Measurements from ENCODE around the gene AHCYL1.

The AHCYL1 gene

DNA sequence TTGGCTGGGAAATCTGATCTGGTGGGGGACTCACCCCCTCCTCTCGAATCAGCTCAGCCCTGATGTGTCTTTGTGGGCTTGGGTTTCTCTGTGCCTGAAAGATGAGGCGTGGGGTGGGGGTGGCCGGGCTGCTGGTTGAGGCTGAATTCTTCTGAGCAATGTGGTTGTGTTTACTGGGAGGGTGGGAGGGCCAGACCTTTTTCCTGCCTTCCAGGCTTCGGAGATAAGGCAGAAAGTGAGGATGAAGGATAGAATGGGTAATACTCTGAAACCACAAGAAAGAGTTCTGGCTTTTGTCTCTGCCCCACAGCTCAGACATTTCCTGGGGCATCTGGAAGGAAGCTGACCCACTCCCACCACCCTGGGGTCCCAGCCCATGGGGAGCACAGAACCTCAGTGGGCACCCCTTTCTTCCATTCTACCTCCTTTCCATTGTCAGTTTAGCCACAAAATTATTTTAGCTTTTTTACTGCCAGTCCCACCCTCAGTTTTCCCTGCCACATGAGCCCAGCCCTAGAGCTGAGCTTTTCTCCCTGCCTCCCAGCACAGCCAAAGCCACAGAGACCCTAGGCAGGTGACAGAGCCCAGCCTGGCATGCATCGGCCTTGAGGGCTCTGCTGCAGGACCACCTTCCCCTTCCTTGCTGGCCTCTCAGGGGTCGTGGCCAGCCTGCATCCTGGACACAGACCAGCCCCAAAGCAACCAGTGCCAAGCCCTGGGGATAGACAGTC lies 74.7 kb downstream of the AHCYL1 start:
- FAIRE-seq (no peak), DNase-seq (ENCODE audit: insufficient read length, low spot score) (no peak)

DNA sequence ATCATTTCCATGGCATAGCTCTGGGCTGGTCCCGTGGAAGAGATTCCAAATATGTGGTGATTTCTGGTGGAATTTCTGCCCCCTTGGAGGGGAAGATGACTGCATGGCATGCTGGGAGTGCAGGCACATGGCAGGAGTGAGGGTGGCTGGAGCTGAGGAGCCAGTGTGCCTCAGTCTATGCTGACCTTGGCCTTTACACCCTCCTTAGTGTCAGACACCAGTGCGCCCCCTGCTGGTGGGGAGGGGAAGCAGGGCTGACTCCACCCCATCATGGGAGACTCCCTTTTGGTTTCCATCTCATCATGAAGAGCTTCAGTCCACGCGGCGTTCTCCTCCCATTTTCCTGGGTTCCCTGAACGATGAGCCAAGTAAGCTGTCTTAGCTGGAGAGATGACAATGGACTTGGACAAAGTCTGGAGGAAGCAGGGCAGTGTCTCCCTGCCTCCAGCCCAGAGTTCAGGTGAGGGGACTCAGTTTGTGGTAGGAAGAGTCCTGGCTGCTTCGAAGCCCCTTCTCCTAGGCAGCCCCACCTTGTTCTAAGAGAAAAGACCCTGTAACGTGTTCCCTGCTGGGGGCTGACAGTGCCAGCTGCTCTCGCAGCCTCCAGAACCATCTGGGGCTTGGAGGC lies 75.6 kb downstream of the AHCYL1 start:
- FAIRE-seq (no peak), DNase-seq (ENCODE audit: insufficient read length, low spot score) (no peak)

DNA sequence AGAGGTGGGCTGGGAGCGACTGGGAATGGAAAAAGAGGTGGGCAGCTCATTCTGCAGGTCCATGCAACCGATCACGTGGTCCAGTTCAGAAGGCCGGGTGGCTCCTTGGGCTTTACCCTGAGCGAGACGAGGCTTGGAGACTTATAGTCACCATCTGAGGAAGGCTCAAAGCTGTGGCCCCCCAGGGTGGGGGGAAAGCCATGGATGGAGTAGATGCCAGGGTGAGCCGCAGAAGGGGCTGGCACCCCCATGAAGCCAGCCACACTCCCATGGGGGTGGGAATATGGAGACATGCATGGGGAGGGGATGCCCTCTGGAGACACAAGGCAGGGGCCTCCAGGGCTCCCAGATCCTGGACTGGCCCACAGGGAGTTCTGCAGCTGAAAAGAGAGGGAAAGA lies 76.1 kb downstream of the AHCYL1 start:
- DNase-seq (ENCODE audit: insufficient read length, low spot score) = no peak
- no peak for FAIRE-seq

DNA sequence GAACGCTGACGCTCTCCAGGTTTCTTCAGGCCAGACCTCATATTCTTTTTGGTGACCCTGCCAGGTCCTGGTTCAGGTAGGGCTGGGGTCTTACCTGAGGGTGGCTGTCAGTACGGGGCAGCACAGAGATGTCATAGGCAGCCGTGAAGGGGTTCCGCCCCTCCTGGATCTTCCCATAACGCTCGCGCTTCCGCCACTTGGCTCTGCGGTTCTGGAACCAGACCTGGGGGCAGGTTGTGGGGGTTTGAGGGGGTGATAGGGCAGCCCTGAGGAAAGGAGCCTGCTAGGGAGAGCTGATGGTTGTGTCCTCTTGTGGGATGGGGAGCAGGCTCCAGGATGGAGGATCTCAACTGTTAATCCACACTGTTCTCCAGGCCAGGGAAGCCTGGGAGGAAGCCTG lies 76.8 kb downstream of the AHCYL1 start:
- FAIRE-seq (no peak), DNase-seq (ENCODE audit: insufficient read length, low spot score) (no peak)

DNA sequence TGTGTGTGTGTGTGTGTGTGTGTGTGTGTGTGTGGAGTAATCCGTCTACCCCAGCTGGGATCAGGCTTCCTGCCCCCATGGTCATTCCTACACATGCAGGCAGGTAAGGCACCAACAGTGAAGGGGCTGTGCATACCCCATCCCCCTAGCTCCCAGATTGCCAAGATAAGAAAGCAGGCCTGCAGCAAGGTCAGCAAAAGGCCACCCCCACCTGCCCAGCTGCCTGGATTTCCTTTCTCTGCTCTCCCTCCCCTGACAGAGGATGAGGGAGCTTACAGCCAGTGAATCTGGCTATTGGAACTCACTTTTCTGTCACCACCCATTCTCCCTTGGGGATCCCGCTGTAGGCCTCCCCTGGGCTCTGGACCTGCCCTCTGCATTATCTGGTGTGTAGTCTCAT lies 78.0 kb downstream of the AHCYL1 start:
- FAIRE-seq (no peak), DNase-seq (ENCODE audit: insufficient read length, low spot score) (no peak)

DNA sequence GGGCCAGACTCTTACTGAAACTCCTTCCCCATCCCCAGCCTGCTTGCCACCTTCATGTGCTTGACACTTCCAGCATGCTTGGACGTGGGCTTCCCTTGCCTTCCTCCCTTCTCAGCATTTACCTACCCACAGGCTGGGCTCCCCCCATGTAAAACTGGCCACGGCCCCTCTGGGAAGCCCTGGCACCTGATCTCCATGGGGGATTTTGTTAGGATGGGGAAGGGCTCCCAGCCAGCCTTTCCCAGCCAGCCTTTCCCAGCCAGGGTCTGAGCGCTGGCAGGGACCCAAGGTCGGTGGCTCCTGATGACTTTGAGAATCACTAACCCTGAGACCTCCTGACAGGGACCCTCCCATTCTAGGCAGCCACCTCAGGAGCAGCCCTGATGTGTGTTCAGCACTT lies 79.2 kb downstream of the AHCYL1 start:
- FAIRE-seq (no peak), DNase-seq (ENCODE audit: insufficient read length, low spot score) (no peak)

DNA sequence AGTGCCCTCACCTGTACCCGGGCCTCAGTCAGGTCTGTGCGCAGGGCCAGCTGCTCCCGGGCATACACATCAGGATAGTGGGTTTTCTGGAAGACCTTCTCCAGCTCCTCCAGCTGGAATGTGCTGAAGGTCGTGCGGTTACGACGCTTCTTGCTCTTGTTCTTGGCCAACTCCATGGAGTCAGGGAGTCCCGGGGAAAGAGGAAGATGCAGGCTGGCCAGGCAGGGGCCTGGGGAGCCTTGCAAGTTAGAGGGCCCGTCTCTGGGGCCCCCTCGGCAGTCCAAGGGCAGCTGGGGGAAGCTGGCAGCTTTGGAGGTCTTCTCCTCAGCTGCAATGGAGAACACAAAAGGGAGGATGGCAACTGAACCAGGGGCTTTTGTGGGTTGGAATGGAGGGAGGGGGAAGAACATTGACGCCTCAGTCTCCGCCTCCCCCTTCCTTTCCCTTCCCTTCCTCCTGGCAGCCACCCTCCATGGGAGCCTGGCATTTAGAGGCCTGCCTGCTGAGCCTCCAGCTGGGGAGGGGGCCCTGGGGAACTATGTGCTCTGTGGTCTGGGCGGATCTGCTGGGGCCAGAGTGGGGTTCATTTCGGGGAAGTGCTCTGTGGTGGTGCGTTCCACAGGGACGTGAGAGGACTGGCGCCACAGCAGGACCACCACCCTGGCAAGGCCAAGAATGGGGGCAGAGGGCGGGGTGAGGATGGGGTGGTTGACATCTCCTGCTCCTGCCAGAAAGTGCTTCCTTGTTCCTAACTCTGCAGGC lies 80.2 kb downstream of the AHCYL1 start:
- DNase-seq (ENCODE audit: insufficient read length, low spot score) (no peak), FAIRE-seq (no peak)

DNA sequence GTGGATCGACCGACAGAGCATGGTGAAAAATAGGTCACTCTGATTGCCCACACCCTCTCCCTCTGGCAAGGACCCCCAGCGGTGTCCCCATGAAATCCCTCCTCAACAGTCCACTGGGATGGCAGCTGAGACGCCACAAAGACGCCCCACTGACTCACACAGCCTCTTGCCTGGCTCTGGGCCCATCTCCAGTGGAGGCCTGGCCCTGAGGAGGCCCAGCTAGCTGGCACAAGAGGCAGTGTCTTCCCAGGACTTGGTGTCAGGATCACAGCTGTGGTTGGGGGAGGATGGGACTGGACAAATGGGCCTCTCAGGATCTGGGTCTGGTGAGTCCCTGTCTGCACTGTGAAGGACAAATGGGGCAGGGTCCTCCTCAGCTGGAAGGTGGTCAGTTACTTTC lies 81.3 kb downstream of the AHCYL1 start:
- FAIRE-seq = no peak
- DNase-seq (ENCODE audit: insufficient read length, low spot score) = no peak

DNA sequence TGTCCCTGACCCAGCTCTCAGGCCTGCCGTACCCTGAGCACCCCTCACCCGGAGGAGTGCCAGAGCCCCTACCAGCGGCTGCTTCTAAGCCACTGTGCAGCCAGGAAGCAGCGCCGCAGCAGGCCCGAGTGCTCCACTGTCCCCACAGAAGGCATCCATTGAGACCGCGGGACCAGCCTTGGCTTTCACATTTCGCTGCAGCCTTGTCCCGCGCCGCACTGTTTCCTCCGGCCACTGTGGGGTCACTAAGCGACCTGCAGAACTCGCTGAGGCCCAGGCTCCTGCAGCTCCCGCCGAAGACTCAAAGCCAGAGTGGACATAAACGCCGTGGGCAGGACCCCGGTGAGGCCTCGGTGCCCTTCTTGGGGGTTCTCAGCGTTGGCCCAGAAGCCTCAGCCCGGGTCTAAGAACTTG lies 82.9 kb downstream of the AHCYL1 start:
- DNase-seq (ENCODE audit: insufficient read length, low spot score) (no peak), FAIRE-seq (no peak)

DNA sequence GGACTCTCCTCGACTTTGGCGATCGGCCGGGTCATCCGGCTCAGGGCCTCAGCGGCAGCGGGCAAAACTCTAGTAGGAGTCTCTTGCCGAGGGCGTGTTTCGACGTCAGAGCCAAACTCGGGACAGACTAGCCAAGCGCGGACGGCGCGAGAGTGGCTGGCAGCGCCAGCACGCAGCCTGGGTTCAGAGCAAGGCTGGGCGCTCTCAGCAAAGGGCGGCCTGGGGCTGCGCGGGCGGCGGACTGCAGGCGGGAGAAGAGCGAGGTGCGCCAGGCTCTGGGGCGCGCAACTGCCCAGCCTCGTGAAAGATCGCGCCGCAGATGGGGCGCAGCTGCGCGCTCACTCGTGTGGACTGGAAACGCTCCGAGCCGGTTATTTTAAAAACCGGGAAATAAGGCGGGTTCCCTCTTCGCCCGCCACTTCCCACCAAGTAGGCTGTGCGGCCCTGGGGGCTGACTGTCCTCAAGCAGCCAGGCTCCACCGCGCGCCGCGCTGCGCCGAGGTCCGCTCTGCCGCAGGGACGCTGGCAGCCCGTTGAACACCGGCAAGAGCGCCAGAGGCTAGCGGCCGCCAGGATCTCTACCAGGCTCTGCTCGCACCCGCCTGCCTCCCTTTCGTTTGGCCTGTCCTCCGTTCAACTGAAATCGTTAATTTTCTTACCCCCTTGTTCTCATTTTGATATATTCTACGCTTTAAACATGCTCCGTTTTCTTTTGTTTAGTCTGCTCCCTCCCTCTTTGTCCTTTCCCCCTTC lies 83.5 kb downstream of the AHCYL1 start:
- FAIRE-seq = no peak

DNA sequence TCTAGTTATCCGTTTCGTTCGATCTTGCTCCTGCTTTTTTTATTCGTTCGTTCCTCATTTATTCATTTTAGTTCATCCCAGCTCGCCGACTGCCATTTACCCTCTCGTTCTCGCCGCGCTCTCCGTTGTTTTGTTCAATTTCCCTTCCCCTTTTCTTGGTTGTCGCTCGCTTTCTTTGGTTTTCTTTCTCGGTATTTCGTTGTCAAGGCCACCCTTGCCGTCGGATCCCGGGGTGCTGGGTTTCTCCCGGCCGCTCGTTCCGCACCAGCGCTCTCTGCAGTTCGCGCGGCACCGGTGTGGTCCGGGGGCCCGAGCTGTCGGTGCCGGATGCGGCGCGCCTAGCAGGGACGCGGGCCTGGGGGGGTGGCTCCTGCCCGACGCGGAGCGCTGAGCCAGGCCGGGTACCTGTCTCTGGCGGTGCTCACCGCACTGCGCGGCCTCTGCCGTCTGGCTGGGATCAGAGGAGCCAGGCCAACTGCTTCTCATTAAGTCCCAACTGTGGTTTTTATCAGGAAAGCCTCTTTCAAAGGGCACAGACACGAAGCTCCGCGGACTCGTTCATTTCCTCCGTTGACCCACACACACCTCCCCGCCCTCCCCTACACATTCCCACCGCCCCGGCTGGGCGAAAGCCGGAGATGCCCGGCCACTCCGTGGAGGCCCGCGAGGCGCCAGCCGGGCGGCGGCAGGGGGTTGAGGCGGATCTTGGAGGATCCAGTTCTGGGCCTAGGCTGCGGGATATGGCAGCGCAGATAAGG lies 84.3 kb downstream of the AHCYL1 start:
- FAIRE-seq (no peak), DNase-seq (ENCODE audit: insufficient read length, low spot score) (no peak)

More for the DNA sequence above, 83.5 kb downstream of the AHCYL1 start:
- DNase-seq (ENCODE audit: insufficient read length, low spot score) = no peak

DNA sequence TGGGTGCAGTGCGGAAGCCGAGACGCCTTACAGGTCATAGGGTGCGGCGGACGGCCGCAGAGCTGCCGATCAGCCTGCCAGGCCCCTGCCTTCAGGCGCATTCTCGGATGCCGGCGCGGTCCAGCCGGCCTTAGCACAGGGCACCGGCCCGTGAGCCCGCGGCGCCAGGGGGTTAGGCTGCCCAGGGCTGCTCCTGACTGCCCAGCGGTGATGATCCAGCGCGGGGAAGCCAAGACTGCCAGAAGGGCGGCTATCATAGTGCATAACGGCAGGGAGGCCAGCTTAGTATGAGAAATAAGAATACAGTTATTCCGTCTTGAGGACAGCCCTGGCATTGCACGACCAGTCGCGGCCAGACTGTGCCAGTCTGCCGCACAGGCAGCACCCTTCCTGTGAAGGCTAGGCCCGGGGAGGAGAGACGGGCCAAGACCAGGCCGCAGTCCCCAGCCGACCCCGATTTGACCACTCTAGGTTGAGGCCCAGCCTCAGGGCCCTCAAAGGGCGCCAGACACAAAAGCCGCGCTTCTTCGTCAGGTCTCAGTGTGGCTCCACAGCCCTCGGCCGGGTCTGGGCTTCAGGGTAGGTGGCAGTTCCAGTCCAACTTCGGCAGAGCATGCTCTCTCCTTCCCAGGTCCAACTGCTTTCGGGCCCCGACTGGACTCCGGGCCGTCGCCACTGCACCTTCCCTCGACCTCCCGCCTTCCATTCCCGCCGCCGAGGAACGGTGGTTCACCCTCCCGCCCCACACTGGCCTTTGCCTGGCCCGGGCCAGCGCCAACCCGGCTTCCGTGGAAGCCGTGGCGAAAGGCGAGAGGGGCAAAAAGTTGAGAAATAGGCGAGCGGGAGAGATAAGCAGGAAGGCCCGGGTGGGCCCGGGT lies 85.1 kb downstream of the AHCYL1 start:
- FAIRE-seq (no peak), DNase-seq (ENCODE audit: insufficient read length, low spot score) (no peak)

DNA sequence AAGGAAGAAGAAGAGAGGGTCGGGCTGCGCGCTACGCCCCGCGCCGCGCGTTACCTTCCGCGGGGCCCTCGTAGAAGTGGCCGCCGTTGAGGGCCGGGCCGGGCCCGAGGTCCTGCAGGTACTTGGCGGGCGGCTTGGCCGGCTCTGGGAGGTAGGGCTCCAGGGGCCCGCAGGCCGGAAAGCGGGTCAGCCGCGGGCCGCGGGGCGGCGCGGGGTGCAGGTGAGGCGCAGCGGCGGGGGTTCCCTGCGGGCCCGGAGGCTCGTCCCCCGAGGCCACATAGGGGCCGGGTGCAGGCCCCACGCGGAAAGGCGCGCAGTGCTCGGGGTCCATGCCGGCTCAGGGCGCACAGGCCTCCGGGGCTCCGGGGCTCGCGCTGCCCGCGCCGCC lies 85.7 kb downstream of the AHCYL1 start:
- DNase-seq (ENCODE audit: insufficient read length, low spot score) = no peak
- no peak for FAIRE-seq

DNA sequence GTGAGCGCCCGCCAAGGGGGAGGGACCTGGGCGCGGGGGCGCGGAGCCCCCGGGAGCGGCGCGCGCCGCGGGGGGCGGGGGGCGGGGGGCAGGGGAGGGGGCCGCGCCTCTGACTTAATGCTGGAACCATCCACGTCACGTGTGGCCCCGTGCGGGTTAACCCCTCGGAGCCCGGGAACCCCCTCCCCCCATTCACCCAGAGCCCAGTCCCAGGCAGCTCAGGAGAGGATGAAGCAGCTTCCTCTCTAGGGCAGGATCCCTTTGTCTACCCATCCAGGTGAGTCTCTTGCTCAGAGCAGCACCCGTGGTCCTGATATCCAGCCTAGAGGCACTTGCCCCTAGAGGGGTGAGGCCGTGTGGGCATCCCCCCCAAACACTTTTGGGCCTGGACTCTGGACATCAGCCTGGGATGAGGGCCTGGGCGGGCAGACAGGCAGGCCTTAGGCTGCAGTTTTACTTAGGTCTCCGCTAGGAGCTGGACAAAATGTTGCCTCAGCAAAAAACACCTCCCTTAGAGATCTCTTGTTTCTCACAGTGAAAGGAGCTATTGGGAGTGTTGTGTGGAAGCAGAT lies 86.2 kb downstream of the AHCYL1 start, which contains the start of gene ALX3:
Gene ALX3, minus strand, starts transcription at position 2 of the 572 bp plus-strand sequence. CDS start 60 bp downstream, outside the sequence.
- FAIRE-seq = no peak
- DNase-seq (ENCODE audit: insufficient read length, low spot score) = no peak
